ENCODE results near the gene ZNF646.

DNA sequence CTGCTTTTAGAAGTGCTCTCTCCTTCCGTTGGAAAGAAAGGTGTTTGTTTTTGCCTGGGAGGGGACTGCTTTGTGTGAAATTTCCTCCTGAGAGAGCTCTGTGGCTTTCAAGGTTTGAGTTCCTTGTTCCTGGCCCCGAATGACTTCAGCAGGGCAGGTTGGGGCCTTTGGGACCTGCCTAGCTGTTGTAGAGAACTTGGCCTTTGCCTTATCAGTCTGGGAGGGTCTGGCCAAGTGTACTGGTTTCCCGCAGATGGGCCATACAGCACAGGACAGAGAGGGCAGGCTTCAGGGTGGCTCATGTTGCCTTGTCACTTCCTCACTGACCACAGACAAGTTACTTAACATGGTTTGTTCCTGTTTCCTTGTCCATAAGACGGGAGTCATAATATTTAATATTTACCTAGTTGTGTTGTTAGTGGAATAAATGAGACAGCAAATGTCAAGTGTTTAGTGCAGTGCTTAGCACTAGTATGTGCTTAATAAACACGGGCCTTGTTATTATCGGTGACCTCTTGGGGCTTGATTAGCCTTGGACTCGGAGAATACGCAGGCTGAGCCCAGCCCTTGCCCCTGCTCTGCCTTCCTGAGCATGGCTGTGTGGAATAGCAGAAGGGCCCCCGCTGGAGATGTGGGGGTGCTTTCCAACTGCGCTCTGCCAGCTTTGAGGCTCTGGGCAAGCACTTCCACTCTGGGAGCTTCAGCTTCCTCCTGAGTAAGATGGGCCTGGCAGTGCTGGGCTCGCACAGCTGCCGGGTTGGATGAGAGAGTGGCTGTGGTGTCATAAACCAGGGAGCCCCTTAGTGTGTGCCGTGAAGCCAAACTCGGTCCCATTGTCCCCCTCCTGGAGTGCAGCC, 54.7 kb downstream of the ZNF646 start:
- TF ChIP-seq, protein P1, sequence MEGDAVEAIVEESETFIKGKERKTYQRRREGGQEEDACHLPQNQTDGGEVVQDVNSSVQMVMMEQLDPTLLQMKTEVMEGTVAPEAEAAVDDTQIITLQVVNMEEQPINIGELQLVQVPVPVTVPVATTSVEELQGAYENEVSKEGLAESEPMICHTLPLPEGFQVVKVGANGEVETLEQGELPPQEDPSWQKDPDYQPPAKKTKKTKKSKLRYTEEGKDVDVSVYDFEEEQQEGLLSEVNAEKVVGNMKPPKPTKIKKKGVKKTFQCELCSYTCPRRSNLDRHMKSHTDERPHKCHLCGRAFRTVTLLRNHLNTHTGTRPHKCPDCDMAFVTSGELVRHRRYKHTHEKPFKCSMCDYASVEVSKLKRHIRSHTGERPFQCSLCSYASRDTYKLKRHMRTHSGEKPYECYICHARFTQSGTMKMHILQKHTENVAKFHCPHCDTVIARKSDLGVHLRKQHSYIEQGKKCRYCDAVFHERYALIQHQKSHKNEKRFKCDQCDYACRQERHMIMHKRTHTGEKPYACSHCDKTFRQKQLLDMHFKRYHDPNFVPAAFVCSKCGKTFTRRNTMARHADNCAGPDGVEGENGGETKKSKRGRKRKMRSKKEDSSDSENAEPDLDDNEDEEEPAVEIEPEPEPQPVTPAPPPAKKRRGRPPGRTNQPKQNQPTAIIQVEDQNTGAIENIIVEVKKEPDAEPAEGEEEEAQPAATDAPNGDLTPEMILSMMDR (IDR thresholded peaks at IDR 0.05; ENCODE audit: low read length), result no peak
- TF ChIP-seq EZH2 (optimal IDR thresholded peaks at IDR 0.05; ENCODE audit: low read depth, low read length) (no peak), EZH2phosphoT487 (IDR thresholded peaks at IDR 0.05; ENCODE audit: low read length) (no peak)

Measured in MM.1S (cell line).